Right lobe of liver (tissue), 4 donors: ENCODE measurements around the gene MFSD6.
"Not testable (repeated sequence)": the region's sequence is repeated elsewhere in the genome, so short reads cannot be mapped to it uniquely, and the experiment has no call there.

Experiments used
- CTCF ChIP-seq, 4 donors: fragments of 200-600 bp in 3 of 4; fragments of 450-650 bp in 1 of 4; IDR thresholded peaks; one replicate each; pipeline versions ENCODE4 v1.5.1 to v1.8.0; 2016 to 2022; ENCODE audit warnings: antibody characterized with exemption in 4 of 4, mild to moderate bottlenecking in 2 of 4
- POLR2A ChIP-seq: fragments of 450-650 bp; IDR thresholded peaks from one replicate; pipeline ENCODE4 v1.6.1; 2017; ENCODE audit warnings: antibody characterized with exemption, mild to moderate bottlenecking
- donor health status: DM: no; HTN: no; CAD: no.
- donor health status: DM: no; HTN: no; CAD: no.
- donor health status: DM: no; HTN: yes; CAD: no.

GRCh38 chr2:190430866-190431265 is 22.7 kb downstream of the MFSD6 start:
- not testable (repeated sequence) for TF ChIP-seq POLR2A; CTCF (IDR thresholded peaks at IDR 0.05)
